Trophoblast cell (in vitro differentiated cells and primary cell): ENCODE results near the gene CTPS2.

Source experiments
- DNase-seq, 2 donors: peaks; one replicate each; pipeline ENCODE4 v3.0.0-alpha.2; 2016
- H2AFZ ChIP-seq: 2 replicates; pipeline ENCODE4 v1.6.1; 2013; ENCODE audit warnings: low read length, moderate library complexity, mild to moderate bottlenecking; ENCODE audit not compliant: insufficient read depth, poor library complexity
- H2AK5ac ChIP-seq: 2 replicates; pipeline ENCODE4 v1.6.1; 2013; ENCODE audit warnings: mild to moderate bottlenecking, low read length
- H2BK120ac ChIP-seq: 2 replicates; pipeline ENCODE4 v1.6.1; 2013; ENCODE audit warnings: low read length, mild to moderate bottlenecking, moderate library complexity; ENCODE audit not compliant: insufficient read depth, poor library complexity
- H2BK12ac ChIP-seq: 2 replicates; pipeline ENCODE4 v1.6.1; 2013; ENCODE audit warnings: mild to moderate bottlenecking, low read length, moderate library complexity
- H2BK5ac ChIP-seq: 2 replicates; pipeline ENCODE4 v1.6.1; 2013; ENCODE audit warnings: low read length, low read depth, moderate library complexity, mild to moderate bottlenecking; ENCODE audit not compliant: poor library complexity
- H3K14ac ChIP-seq: 2 replicates; pipeline ENCODE4 v1.6.1; 2013; ENCODE audit warnings: mild to moderate bottlenecking, low read length
- H3K18ac ChIP-seq: 2 replicates; pipeline ENCODE4 v1.6.1; 2013; ENCODE audit warnings: mild to moderate bottlenecking, low read length
- H3K23ac ChIP-seq: 2 replicates; pipeline ENCODE4 v1.6.1; 2013; ENCODE audit warnings: low read length
- H3K27ac ChIP-seq: 2 replicates; pipeline ENCODE4 v1.5.1; 2013; ENCODE audit warnings: low read depth, mild to moderate bottlenecking, inconsistent platforms, low read length, moderate library complexity
- H3K27me3 ChIP-seq: 2 replicates; pipeline ENCODE4 v1.6.1; 2013; ENCODE audit warnings: inconsistent platforms, mild to moderate bottlenecking, low read length, moderate library complexity; ENCODE audit not compliant: insufficient read depth
- H3K36me3 ChIP-seq, 2 experiments: 1 replicate in 1 of 2; 2 replicates in 1 of 2; pipeline ENCODE4 v1.6.1; 2013; ENCODE audit warnings: low read length in 2 of 2, mild to moderate bottlenecking in 2 of 2, moderate library complexity in 1 of 2; ENCODE audit not compliant: insufficient read depth in 2 of 2, control insufficient read depth in 1 of 2
- H3K4ac ChIP-seq: 2 replicates; pipeline ENCODE4 v1.6.1; 2013; ENCODE audit warnings: low read depth, mild to moderate bottlenecking, low read length, moderate library complexity
- H3K4me1 ChIP-seq, 2 experiments: 1 replicate in 1 of 2; 2 replicates in 1 of 2; pipeline ENCODE4 v1.6.1; 2013; ENCODE audit warnings: low read length in 2 of 2, mild to moderate bottlenecking in 2 of 2, moderate library complexity in 1 of 2; ENCODE audit not compliant: insufficient read depth in 2 of 2, control insufficient read depth in 1 of 2
- H3K4me2 ChIP-seq: 2 replicates; pipeline ENCODE4 v1.6.1; 2013; ENCODE audit warnings: inconsistent platforms, mild to moderate bottlenecking, low read length, moderate library complexity
- H3K4me3 ChIP-seq: 2 replicates; pipeline ENCODE4 v1.5.1; 2013; ENCODE audit warnings: mild to moderate bottlenecking, low read depth, low read length, inconsistent platforms
- H3K79me1 ChIP-seq: one replicate; pipeline ENCODE4 v1.6.1; 2013; ENCODE audit warnings: low read length
- H3K79me2 ChIP-seq: 2 replicates; pipeline ENCODE4 v1.6.1; 2013; ENCODE audit warnings: low read length, mild to moderate bottlenecking; ENCODE audit not compliant: control insufficient read depth, insufficient read depth, poor library complexity
- H3K9ac ChIP-seq: 2 replicates; pipeline ENCODE4 v1.6.1; 2013; ENCODE audit warnings: mild to moderate bottlenecking, low read length
- H3K9me3 ChIP-seq: 2 replicates; pipeline ENCODE4 v1.6.1; 2013; ENCODE audit warnings: low read depth, mild to moderate bottlenecking, control low read depth, inconsistent platforms, low read length; ENCODE audit not compliant: insufficient read depth
- H4K12ac ChIP-seq: 2 replicates; pipeline ENCODE4 v1.6.1; 2013; ENCODE audit warnings: low read depth, mild to moderate bottlenecking, low read length, moderate library complexity
- H4K8ac ChIP-seq: 2 replicates; pipeline ENCODE4 v1.6.1; 2013; ENCODE audit warnings: low read depth, mild to moderate bottlenecking, low read length, moderate library complexity
- H4K91ac ChIP-seq: one replicate; pipeline ENCODE4 v1.6.1; 2013; ENCODE audit warnings: low read depth, mild to moderate bottlenecking, low read length, moderate library complexity
- WGBS: extraction: QIAGEN DNeasy Blood & Tissue Kit; methylation state at CpG from one replicate; pipeline ENCODE4 v1.1.7; 2013; ENCODE audit warnings: missing lambda C conversion rate; ENCODE audit not compliant: insufficient read length, insufficient coverage; ENCODE audit errors: extremely low coverage; 5-methylcytosine and 5-hydroxymethylcytosine counted together

Gene CTPS2

GRCh38 chrX:16589826-16590225 is 122.6 kb downstream of the CTPS2 start:
- Histone ChIP-seq H2AK5ac (no peak overlapping the region), H3K79me2 (no peaks in the 10 kb centered on the region), H3K36me3 (peaks cover 0 to 2% of the 10 kb centered on the region in 2 experiments), H3K9me3 (no peaks in the 10 kb centered on the region), H3K79me1 (no peaks in the 10 kb centered on the region), H3K27me3 (no peaks in the 10 kb centered on the region), H3K4me2 (no peak overlapping the region), H2BK5ac (no peak overlapping the region), H4K91ac (no peak overlapping the region), H4K12ac (no peak overlapping the region), H3K27ac (no peak overlapping the region), H3K9ac (no peak overlapping the region), H3K4ac (no peak overlapping the region), H3K23ac (no peak overlapping the region), H2BK12ac (no peak overlapping the region), H2BK120ac (no peak overlapping the region), H3K14ac (no peak overlapping the region), H3K4me1 (no peaks in the 10 kb centered on the region), H3K4me3 (no peak overlapping the region), H4K8ac (no peak overlapping the region), H3K18ac (no peak overlapping the region), H2AFZ (no peak overlapping the region)
- DNase-seq = no peak

- no peak overlapping the region for H2AFZ ChIP-seq
- no peaks in the 10 kb centered on the region for H3K79me1 ChIP-seq
- H3K27ac ChIP-seq = no peak overlapping the region
- no CpG with 5 or more reads among the region's 2 CpGs for WGBS
- H4K12ac ChIP-seq = no peak overlapping the region
- H3K9ac ChIP-seq = no peak overlapping the region
- H3K27me3 ChIP-seq = no peaks in the 10 kb centered on the region
- no peaks in the 10 kb centered on the region for H3K9me3 ChIP-seq
- H2BK12ac ChIP-seq = no peak overlapping the region
- no peak overlapping the region for H3K18ac ChIP-seq
- no peak overlapping the region for H3K4me2 ChIP-seq
- no peak overlapping the region for H3K23ac ChIP-seq
- DNase-seq = no peak
- no peak overlapping the region for H3K4ac ChIP-seq
- H2BK120ac ChIP-seq = no peak overlapping the region
- no peak overlapping the region for H4K91ac ChIP-seq
- H3K79me2 ChIP-seq = no peaks in the 10 kb centered on the region
- H2AK5ac ChIP-seq = no peak overlapping the region
- H3K4me3 ChIP-seq = no peak overlapping the region
- H2BK5ac ChIP-seq = no peak overlapping the region
- no peak overlapping the region for H4K8ac ChIP-seq
- no peaks in the 10 kb centered on the region for H3K4me1 ChIP-seq
- no peak overlapping the region for H3K14ac ChIP-seq
- H3K36me3 ChIP-seq = peaks cover 0 to 2% of the 10 kb centered on the region in 2 experiments
Observed at GRCh38 chrX:16589211-16589610, 123.3 kb downstream of the CTPS2 start.

GRCh38 chrX:16588266-16588665 is 124.2 kb downstream of the CTPS2 start:
- no peak overlapping the region for H3K4me3 ChIP-seq

GRCh38 chrX:16587836-16588235 is 124.6 kb downstream of the CTPS2 start:
- WGBS = no CpG with 5 or more reads among the region's 4 CpGs
- Histone ChIP-seq H3K36me3 (peaks cover 0 to 2% of the 10 kb centered on the region in 2 experiments), H4K12ac (no peak overlapping the region), H2BK5ac (no peak overlapping the region), H4K8ac (no peak overlapping the region), H3K4me2 (no peak overlapping the region), H3K4ac (no peak overlapping the region), H3K9me3 (no peaks in the 10 kb centered on the region), H3K23ac (no peak overlapping the region), H3K79me1 (no peaks in the 10 kb centered on the region), H2BK120ac (no peak overlapping the region), H3K4me1 (no peaks in the 10 kb centered on the region), H2AFZ (no peak overlapping the region), H3K4me3 (no peak overlapping the region), H3K9ac (no peak overlapping the region), H3K14ac (no peak overlapping the region), H3K18ac (no peak overlapping the region), H2BK12ac (no peak overlapping the region), H3K27ac (no peak overlapping the region), H2AK5ac (no peak overlapping the region), H3K79me2 (no peaks in the 10 kb centered on the region), H3K27me3 (no peaks in the 10 kb centered on the region), H4K91ac (no peak overlapping the region)
- DNase-seq = no peak

More at GRCh38 chrX:16588266-16588665, 124.2 kb downstream of the CTPS2 start:
- Histone ChIP-seq H4K8ac (no peak overlapping the region), H3K9ac (no peak overlapping the region), H3K4ac (no peak overlapping the region), H3K9me3 (no peaks in the 10 kb centered on the region), H4K12ac (no peak overlapping the region), H3K14ac (no peak overlapping the region), H2AFZ (no peak overlapping the region), H2BK5ac (no peak overlapping the region), H3K18ac (no peak overlapping the region), H3K36me3 (peaks cover 0 to 2% of the 10 kb centered on the region in 2 experiments), H3K79me1 (no peaks in the 10 kb centered on the region), H3K27ac (no peak overlapping the region), H2BK120ac (no peak overlapping the region), H2BK12ac (no peak overlapping the region), H3K27me3 (no peaks in the 10 kb centered on the region), H3K4me2 (no peak overlapping the region), H3K79me2 (no peaks in the 10 kb centered on the region), H3K4me1 (no peaks in the 10 kb centered on the region), H2AK5ac (no peak overlapping the region), H4K91ac (no peak overlapping the region), H3K23ac (no peak overlapping the region)
- no CpG with 5 or more reads among the region's 1 CpG for WGBS
- DNase-seq = no peak
